ENCODE data around the gene CNOT3. TPM values are rescaled to one million over a fixed set of nuclear protein-coding genes. Genes with fewer than 3 reads are reported as not detected.
A peak's percentile ranks its signal among the peaks of the same experiment; 100 is the strongest.

CNOT3 gene
- total and polyA plus RNA-seq, 2 experiments from 2014 or later, result 39.7 to 47.0 TPM

DNA sequence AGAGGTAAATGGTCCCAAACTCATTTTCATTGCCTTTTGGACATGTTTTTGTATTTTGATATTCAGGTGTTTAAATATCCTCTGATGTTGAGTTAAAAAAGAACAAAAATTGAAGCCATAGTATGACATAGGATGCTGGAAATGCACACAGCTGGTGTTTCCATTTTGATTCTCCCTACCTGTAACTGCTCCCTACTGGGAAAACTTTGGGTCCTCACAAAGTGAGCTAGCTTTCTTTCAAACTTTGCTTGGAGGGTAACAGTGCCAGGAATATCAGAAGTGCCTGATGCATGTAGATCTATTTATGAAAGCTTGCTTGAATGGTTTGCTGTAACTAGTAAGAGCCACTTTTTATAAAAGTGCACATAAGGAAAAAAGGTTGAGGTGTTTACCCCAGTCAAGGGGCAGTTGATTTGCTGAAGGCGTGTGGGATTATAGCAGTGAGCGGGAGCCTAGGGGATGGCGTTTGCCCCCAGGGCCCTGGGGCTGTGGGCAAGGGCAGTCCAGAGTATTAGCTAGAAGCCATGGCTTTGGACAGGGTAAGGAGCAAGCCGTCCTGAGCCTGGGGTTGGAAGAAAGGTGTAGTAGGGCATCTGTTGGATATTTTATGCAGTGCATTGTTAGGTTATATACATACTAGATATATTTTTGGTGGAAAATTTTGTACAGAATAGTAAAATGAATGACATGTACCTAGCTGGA is 67.4 kb downstream of the CNOT3 start:
- H3K4me1 Mint-ChIP-seq, result peaks cover 60% of the 10 kb centered on the region
- Histone ChIP-seq H3K36me3 (ENCODE audit: insufficient read depth) (peaks cover 57% of the 10 kb centered on the region), H3K27ac (ENCODE audit: low read depth) (peak overlapping the region; percentile 88), H3K79me2 (replicated peaks; ENCODE audit: insufficient read depth) (peaks cover 65% of the 10 kb centered on the region), H4K20me1 (replicated peaks; ENCODE audit: insufficient read depth) (peaks cover 67% of the 10 kb centered on the region), H3K4me2 (peak overlapping the region; percentile 45; the same call in 1 of the 2 replicates), H3K27me3 (ENCODE audit: insufficient read depth) (no peaks in the 10 kb centered on the region), H3F3A (replicated peaks; ENCODE audit: low read depth) (peaks cover 74% of the 10 kb centered on the region), H3K9me2 (ENCODE audit: insufficient read depth) (no peaks in the 10 kb centered on the region), H3K4me3 (peak overlapping the region; percentile 89; the same call in 1 of the 2 replicates), H2AFZ (no peak overlapping the region), H3K4me1 (ENCODE audit: insufficient read depth) (peaks cover 40% of the 10 kb centered on the region)
- H3K4me3 Mint-ChIP-seq, result peak overlapping the region; percentile 96; the same call in 2 of the 3 replicates
- peaks cover 4% of the 10 kb centered on the region for H3K9me3 Mint-ChIP-seq
- H3K27ac Mint-ChIP-seq, result peak overlapping the region; percentile 65
- 0 out of 2 replicates have a peak, but pooled peaks have one; percentile 17 for TF ChIP-seq POLR2AphosphoS5 (IDR thresholded peaks at IDR 0.05; ENCODE audit: low read depth)
- TF ChIP-seq, protein P1, sequence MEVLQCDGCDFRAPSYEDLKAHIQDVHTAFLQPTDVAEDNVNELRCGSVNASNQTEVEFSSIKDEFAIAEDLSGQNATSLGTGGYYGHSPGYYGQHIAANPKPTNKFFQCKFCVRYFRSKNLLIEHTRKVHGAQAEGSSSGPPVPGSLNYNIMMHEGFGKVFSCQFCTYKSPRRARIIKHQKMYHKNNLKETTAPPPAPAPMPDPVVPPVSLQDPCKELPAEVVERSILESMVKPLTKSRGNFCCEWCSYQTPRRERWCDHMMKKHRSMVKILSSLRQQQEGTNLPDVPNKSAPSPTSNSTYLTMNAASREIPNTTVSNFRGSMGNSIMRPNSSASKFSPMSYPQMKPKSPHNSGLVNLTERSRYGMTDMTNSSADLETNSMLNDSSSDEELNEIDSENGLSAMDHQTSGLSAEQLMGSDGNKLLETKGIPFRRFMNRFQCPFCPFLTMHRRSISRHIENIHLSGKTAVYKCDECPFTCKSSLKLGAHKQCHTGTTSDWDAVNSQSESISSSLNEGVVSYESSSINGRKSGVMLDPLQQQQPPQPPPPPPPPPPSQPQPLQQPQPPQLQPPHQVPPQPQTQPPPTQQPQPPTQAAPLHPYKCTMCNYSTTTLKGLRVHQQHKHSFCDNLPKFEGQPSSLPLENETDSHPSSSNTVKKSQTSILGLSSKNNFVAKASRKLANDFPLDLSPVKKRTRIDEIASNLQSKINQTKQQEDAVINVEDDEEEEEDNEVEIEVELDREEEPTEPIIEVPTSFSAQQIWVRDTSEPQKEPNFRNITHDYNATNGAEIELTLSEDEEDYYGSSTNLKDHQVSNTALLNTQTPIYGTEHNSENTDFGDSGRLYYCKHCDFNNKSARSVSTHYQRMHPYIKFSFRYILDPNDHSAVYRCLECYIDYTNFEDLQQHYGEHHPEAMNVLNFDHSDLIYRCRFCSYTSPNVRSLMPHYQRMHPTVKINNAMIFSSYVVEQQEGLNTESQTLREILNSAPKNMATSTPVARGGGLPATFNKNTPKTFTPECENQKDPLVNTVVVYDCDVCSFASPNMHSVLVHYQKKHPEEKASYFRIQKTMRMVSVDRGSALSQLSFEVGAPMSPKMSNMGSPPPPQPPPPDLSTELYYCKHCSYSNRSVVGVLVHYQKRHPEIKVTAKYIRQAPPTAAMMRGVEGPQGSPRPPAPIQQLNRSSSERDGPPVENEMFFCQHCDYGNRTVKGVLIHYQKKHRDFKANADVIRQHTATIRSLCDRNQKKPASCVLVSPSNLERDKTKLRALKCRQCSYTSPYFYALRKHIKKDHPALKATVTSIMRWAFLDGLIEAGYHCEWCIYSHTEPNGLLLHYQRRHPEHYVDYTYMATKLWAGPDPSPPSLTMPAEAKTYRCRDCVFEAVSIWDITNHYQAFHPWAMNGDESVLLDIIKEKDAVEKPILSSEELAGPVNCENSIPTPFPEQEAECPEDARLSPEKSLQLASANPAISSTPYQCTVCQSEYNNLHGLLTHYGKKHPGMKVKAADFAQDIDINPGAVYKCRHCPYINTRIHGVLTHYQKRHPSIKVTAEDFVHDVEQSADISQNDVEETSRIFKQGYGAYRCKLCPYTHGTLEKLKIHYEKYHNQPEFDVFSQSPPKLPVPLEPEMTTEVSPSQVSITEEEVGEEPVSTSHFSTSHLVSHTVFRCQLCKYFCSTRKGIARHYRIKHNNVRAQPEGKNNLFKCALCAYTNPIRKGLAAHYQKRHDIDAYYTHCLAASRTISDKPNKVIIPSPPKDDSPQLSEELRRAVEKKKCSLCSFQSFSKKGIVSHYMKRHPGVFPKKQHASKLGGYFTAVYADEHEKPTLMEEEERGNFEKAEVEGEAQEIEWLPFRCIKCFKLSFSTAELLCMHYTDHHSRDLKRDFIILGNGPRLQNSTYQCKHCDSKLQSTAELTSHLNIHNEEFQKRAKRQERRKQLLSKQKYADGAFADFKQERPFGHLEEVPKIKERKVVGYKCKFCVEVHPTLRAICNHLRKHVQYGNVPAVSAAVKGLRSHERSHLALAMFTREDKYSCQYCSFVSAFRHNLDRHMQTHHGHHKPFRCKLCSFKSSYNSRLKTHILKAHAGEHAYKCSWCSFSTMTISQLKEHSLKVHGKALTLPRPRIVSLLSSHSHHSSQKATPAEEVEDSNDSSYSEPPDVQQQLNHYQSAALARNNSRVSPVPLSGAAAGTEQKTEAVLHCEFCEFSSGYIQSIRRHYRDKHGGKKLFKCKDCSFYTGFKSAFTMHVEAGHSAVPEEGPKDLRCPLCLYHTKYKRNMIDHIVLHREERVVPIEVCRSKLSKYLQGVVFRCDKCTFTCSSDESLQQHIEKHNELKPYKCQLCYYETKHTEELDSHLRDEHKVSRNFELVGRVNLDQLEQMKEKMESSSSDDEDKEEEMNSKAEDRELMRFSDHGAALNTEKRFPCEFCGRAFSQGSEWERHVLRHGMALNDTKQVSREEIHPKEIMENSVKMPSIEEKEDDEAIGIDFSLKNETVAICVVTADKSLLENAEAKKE (CRISPR knock-in tag; IDR thresholded peaks at IDR 0.05), result no peak
- no peak for TF ChIP-seq JUNB (IDR thresholded peaks at IDR 0.05; ENCODE audit: unreplicated experiment)
- TF ChIP-seq EZH2phosphoT487 (IDR thresholded peaks at IDR 0.05; ENCODE audit: unreplicated experiment), result no peak
- no peak for DNase-seq (ENCODE audit: low spot score)
- H3K36me3 Mint-ChIP-seq (ENCODE audit: low read depth), result peaks cover 83% of the 10 kb centered on the region
- H3K27me3 Mint-ChIP-seq (ENCODE audit: insufficient read depth, low read depth, poor library complexity), result peaks cover 69% of the 10 kb centered on the region
- ATAC-seq, result no peak

Other genes with a start within 250 kb of the CNOT3 start
- 15.6 and 17.9 TPM in 2 replicates for gene CACNG7, start 228.5 kb upstream of the CNOT3 start, total RNA-seq (2014; rRNA removed; shearing (Covaris generic))
- gene CACNG7, start 228.5 kb upstream of the CNOT3 start, polyA plus RNA-seq (2016; fragmentation: Nextera tagmentation; extraction: Ambion mirVana), result 9.4 and 9.8 TPM in 2 replicates
- gene CACNG8, start 174.8 kb upstream of the CNOT3 start, total RNA-seq (2014; rRNA removed; shearing (Covaris generic)), result 3.1 and 3.9 TPM in 2 replicates
- gene CACNG8, start 174.8 kb upstream of the CNOT3 start, polyA plus RNA-seq (2016; fragmentation: Nextera tagmentation; extraction: Ambion mirVana), result 2.2 TPM in 2 replicates
- 0.23 and 0.38 TPM in 2 replicates for gene CACNG6, start 146.1 kb upstream of the CNOT3 start, total RNA-seq (2014; rRNA removed; shearing (Covaris generic))
- 1.5 and 1.8 TPM in 2 replicates for gene CACNG6, start 146.1 kb upstream of the CNOT3 start, polyA plus RNA-seq (2016; fragmentation: Nextera tagmentation; extraction: Ambion mirVana)
- gene VSTM1, start 73.9 kb upstream of the CNOT3 start, total RNA-seq (2014; rRNA removed; shearing (Covaris generic)), result not detected in 2 replicates
- gene VSTM1, start 73.9 kb upstream of the CNOT3 start, polyA plus RNA-seq (2016; fragmentation: Nextera tagmentation; extraction: Ambion mirVana), result not detected in 2 replicates
- not detected in 2 replicates for gene TARM1, start 56.4 kb upstream of the CNOT3 start, total RNA-seq (2014; rRNA removed; shearing (Covaris generic))
- gene TARM1, start 56.4 kb upstream of the CNOT3 start, polyA plus RNA-seq (2016; fragmentation: Nextera tagmentation; extraction: Ambion mirVana), result not detected in 2 replicates
- gene OSCAR, start 37.0 kb upstream of the CNOT3 start, total RNA-seq (2014; rRNA removed; shearing (Covaris generic)), result 0.31 TPM in 1 of 2 replicates, not detected in the other
- 1.6 and 2.6 TPM in 2 replicates for gene OSCAR, start 37.0 kb upstream of the CNOT3 start, polyA plus RNA-seq (2016; fragmentation: Nextera tagmentation; extraction: Ambion mirVana)
- gene NDUFA3, start 34.9 kb upstream of the CNOT3 start, total RNA-seq (2014; rRNA removed; shearing (Covaris generic)), result 27.6 and 28.4 TPM in 2 replicates
- 691 and 851 TPM in 2 replicates for gene NDUFA3, start 34.9 kb upstream of the CNOT3 start, polyA plus RNA-seq (2016; fragmentation: Nextera tagmentation; extraction: Ambion mirVana)
- 12.0 and 16.2 TPM in 2 replicates for gene TFPT, start 22.1 kb upstream of the CNOT3 start, total RNA-seq (2014; rRNA removed; shearing (Covaris generic))
- 18.3 and 18.9 TPM in 2 replicates for gene TFPT, start 22.1 kb upstream of the CNOT3 start, polyA plus RNA-seq (2016; fragmentation: Nextera tagmentation; extraction: Ambion mirVana)
- 79.3 and 83.3 TPM in 2 replicates for gene PRPF31, start 22.0 kb upstream of the CNOT3 start, total RNA-seq (2014; rRNA removed; shearing (Covaris generic))
- gene PRPF31, start 22.0 kb upstream of the CNOT3 start, polyA plus RNA-seq (2016; fragmentation: Nextera tagmentation; extraction: Ambion mirVana), result 86.3 and 94.2 TPM in 2 replicates
- gene LENG1, start 22.0 kb downstream of the CNOT3 start, total RNA-seq (2014; rRNA removed; shearing (Covaris generic)), result 4.7 TPM in 2 replicates
- gene LENG1, start 22.0 kb downstream of the CNOT3 start, polyA plus RNA-seq (2016; fragmentation: Nextera tagmentation; extraction: Ambion mirVana), result 17.2 and 19.3 TPM in 2 replicates
- 0.58 and 2.3 TPM in 2 replicates for gene TMC4, start 35.4 kb downstream of the CNOT3 start, total RNA-seq (2014; rRNA removed; shearing (Covaris generic))
- 7.8 and 8.2 TPM in 2 replicates for gene TMC4, start 35.4 kb downstream of the CNOT3 start, polyA plus RNA-seq (2016; fragmentation: Nextera tagmentation; extraction: Ambion mirVana)
- 140 and 184 TPM in 2 replicates for gene MBOAT7, start 51.8 kb downstream of the CNOT3 start, total RNA-seq (2014; rRNA removed; shearing (Covaris generic))
- 73.5 and 77.8 TPM in 2 replicates for gene MBOAT7, start 51.8 kb downstream of the CNOT3 start, polyA plus RNA-seq (2016; fragmentation: Nextera tagmentation; extraction: Ambion mirVana)
- 51.2 and 53.4 TPM in 2 replicates for gene TSEN34, start 53.5 kb downstream of the CNOT3 start, total RNA-seq (2014; rRNA removed; shearing (Covaris generic))
- 33.0 and 36.6 TPM in 2 replicates for gene TSEN34, start 53.5 kb downstream of the CNOT3 start, polyA plus RNA-seq (2016; fragmentation: Nextera tagmentation; extraction: Ambion mirVana)
- gene RPS9, start 63.1 kb downstream of the CNOT3 start, total RNA-seq (2014; rRNA removed; shearing (Covaris generic)), result 1,754 and 2,101 TPM in 2 replicates
- 1,060 and 1,149 TPM in 2 replicates for gene RPS9, start 63.1 kb downstream of the CNOT3 start, polyA plus RNA-seq (2016; fragmentation: Nextera tagmentation; extraction: Ambion mirVana)
- not detected in 2 replicates for gene LILRB3, start 85.2 kb downstream of the CNOT3 start, total RNA-seq (2014; rRNA removed; shearing (Covaris generic))
- gene LILRB3, start 85.2 kb downstream of the CNOT3 start, polyA plus RNA-seq (2016; fragmentation: Nextera tagmentation; extraction: Ambion mirVana), result not detected in 2 replicates
- not detected in 2 replicates for gene LILRA6, start 105.0 kb downstream of the CNOT3 start, total RNA-seq (2014; rRNA removed; shearing (Covaris generic))
- not detected in 2 replicates for gene LILRA6, start 105.0 kb downstream of the CNOT3 start, polyA plus RNA-seq (2016; fragmentation: Nextera tagmentation; extraction: Ambion mirVana)
- gene LILRB5, start 119.5 kb downstream of the CNOT3 start, total RNA-seq (2014; rRNA removed; shearing (Covaris generic)), result not detected in 2 replicates
- gene LILRB5, start 119.5 kb downstream of the CNOT3 start, polyA plus RNA-seq (2016; fragmentation: Nextera tagmentation; extraction: Ambion mirVana), result not detected in 2 replicates
- gene LILRB2, start 143.3 kb downstream of the CNOT3 start, total RNA-seq (2014; rRNA removed; shearing (Covaris generic)), result not detected in 2 replicates
- not detected in 2 replicates for gene LILRB2, start 143.3 kb downstream of the CNOT3 start, polyA plus RNA-seq (2016; fragmentation: Nextera tagmentation; extraction: Ambion mirVana)
- gene LILRA5, start 175.4 kb downstream of the CNOT3 start, total RNA-seq (2014; rRNA removed; shearing (Covaris generic)), result not detected in 2 replicates
- not detected in 2 replicates for gene LILRA5, start 175.4 kb downstream of the CNOT3 start, polyA plus RNA-seq (2016; fragmentation: Nextera tagmentation; extraction: Ambion mirVana)
- not detected in 2 replicates for gene LILRA4, start 201.4 kb downstream of the CNOT3 start, total RNA-seq (2014; rRNA removed; shearing (Covaris generic))
- gene LILRA4, start 201.4 kb downstream of the CNOT3 start, polyA plus RNA-seq (2016; fragmentation: Nextera tagmentation; extraction: Ambion mirVana), result not detected in 2 replicates
- gene LAIR1, start 227.2 kb downstream of the CNOT3 start, total RNA-seq (2014; rRNA removed; shearing (Covaris generic)), result 1.3 TPM in 1 of 2 replicates, not detected in the other
- gene LAIR1, start 227.2 kb downstream of the CNOT3 start, polyA plus RNA-seq (2016; fragmentation: Nextera tagmentation; extraction: Ambion mirVana), result 0.10 TPM in 2 replicates